H1 (cell line): ENCODE measurements around the gene GSTCD. TPM values are rescaled to one million over a fixed set of nuclear protein-coding genes. Genes with fewer than 3 reads are reported as not detected.

Experiments
- CTCF ChIA-PET: fragments of 300-600 bp; sonication (Branson Sonifier 250); formaldehyde crosslinking; loops from one replicate; lab custom pipeline; 2021; ENCODE audit not compliant: partially characterized antibody; lab: Charles Lee
- POLR2A ChIA-PET: fragments of 300-600 bp; sonication (Branson Sonifier 250); formaldehyde crosslinking; loops from one replicate; lab custom pipeline; 2021; ENCODE audit warnings: inconsistent platforms; ENCODE audit not compliant: partially characterized antibody; lab: Charles Lee
- DNase-seq, 2 experiments: peaks; one replicate each; pipeline versions ENCODE4 v3.0.0 to v3.0.0-alpha.2; 2010 to 2022; ENCODE audit warnings: low spot score in 2 of 2, low read depth in 1 of 2, mixed read lengths in 1 of 2
- FAIRE-seq: peaks from 2 replicates; lab custom pipeline; 2011; peaks lifted over from hg19 to GRCh38; lab: Jason Lieb, UNC
- H2AFZ ChIP-seq: 2 replicates; pipeline ENCODE4 v1.8.1; 2012; ENCODE audit warnings: low read length, inconsistent platforms
- H2AK5ac ChIP-seq: 2 replicates; pipeline ENCODE4 v1.6.1; 2013; ENCODE audit warnings: low read depth, low read length
- H2BK120ac ChIP-seq: replicated peaks from 2 replicates; pipeline ENCODE3; 2013; ENCODE audit warnings: low read depth, low read length, inconsistent platforms
- H2BK12ac ChIP-seq: 2 replicates; pipeline ENCODE4 v1.6.1; 2013; ENCODE audit warnings: low read depth, low read length
- H2BK15ac ChIP-seq: 2 replicates; pipeline ENCODE4 v1.6.1; 2013; ENCODE audit warnings: low read length
- H2BK20ac ChIP-seq: 2 replicates; pipeline ENCODE4 v1.6.1; 2013; ENCODE audit warnings: low read length
- H2BK5ac ChIP-seq: 2 replicates; pipeline ENCODE4 v1.6.1; 2013; ENCODE audit warnings: low read depth, low read length
- H3K14ac ChIP-seq: 2 replicates; pipeline ENCODE4 v1.6.1; 2013; ENCODE audit warnings: inconsistent platforms; ENCODE audit not compliant: insufficient read length
- H3K18ac ChIP-seq: 2 replicates; pipeline ENCODE4 v1.6.1; 2013; ENCODE audit warnings: low read length; ENCODE audit errors: extremely low read depth
- H3K23ac ChIP-seq: 2 replicates; pipeline ENCODE4 v1.6.1; 2013; ENCODE audit warnings: inconsistent platforms; ENCODE audit not compliant: insufficient read length
- H3K23me2 ChIP-seq: 2 replicates; pipeline ENCODE4 v1.6.1; 2013; ENCODE audit warnings: low read depth, low read length
- H3K27ac ChIP-seq: 2 replicates; pipeline ENCODE4 v1.6.1; 2011; ENCODE audit warnings: low read depth, low read length, inconsistent platforms
- H3K27me3 ChIP-seq, 4 experiments: replicated peaks in 1 of 4; 1 replicate in 1 of 4; 2 replicates in 3 of 4; pipeline versions ENCODE4 v1.6.1 to v1.8.1; 2011 to 2013; ENCODE audit warnings: low read length in 3 of 4, mild to moderate bottlenecking in 3 of 4, inconsistent platforms in 2 of 4, mixed read lengths in 2 of 4, moderate library complexity in 1 of 4; ENCODE audit not compliant: control insufficient read depth in 3 of 4, insufficient read depth in 3 of 4; ENCODE audit errors: extremely low read depth in 1 of 4
- H3K36me3 ChIP-seq, 4 experiments: 2 replicates each; pipeline versions ENCODE4 v1.6.1 to v1.8.1; 2011 to 2013; ENCODE audit warnings: mild to moderate bottlenecking in 4 of 4, low read length in 3 of 4, moderate library complexity in 2 of 4, control low read depth in 1 of 4, inconsistent platforms in 1 of 4; ENCODE audit not compliant: insufficient read depth in 4 of 4, control insufficient read depth in 2 of 4
- H3K4ac ChIP-seq: replicated peaks from 2 replicates; pipeline ENCODE3; 2013; ENCODE audit warnings: low read length, low read depth, mixed read lengths, inconsistent platforms; ENCODE audit not compliant: insufficient read length
- H3K4me1 ChIP-seq, 4 experiments: replicated peaks in 1 of 4; 1 replicate in 1 of 4; 2 replicates in 3 of 4; pipeline versions ENCODE4 v1.6.1 to v1.8.1; 2011 to 2013; ENCODE audit warnings: low read length in 3 of 4, inconsistent platforms in 2 of 4, mixed read lengths in 1 of 4; ENCODE audit not compliant: insufficient read depth in 4 of 4, control insufficient read depth in 3 of 4
- H3K4me2 ChIP-seq, 2 experiments: 2 replicates each; pipeline versions ENCODE4 v1.6.1 to v1.8.1; 2011 to 2013; ENCODE audit warnings: low read depth in 2 of 2, low read length in 2 of 2, control low read depth in 1 of 2, inconsistent platforms in 1 of 2, mild to moderate bottlenecking in 1 of 2; ENCODE audit not compliant: insufficient read depth in 1 of 2
- H3K4me3 ChIP-seq, 4 experiments: fragments of 200-600, 300-600 bp in 1 of 4; sonication (generic), shearing (Covaris generic), sonication (Bioruptor Twin) in 1 of 4; 2 replicates each; pipeline versions ENCODE4 v1.5.1 to v1.8.1; 2011 to 2016; ENCODE audit warnings: low read length in 4 of 4, low read depth in 3 of 4, control low read depth in 2 of 4, inconsistent platforms in 2 of 4, mild to moderate bottlenecking in 2 of 4, mixed read lengths in 1 of 4, moderate library complexity in 1 of 4; ENCODE audit not compliant: insufficient read depth in 2 of 4; ENCODE audit errors: extremely low read depth in 1 of 4
- H3K56ac ChIP-seq: replicated peaks from 2 replicates; pipeline ENCODE3; 2013; ENCODE audit warnings: low read depth, mild to moderate bottlenecking, mixed read lengths, low read length, inconsistent platforms; ENCODE audit not compliant: insufficient read length
- H3K79me1 ChIP-seq: 2 replicates; pipeline ENCODE4 v1.6.1; 2013; ENCODE audit warnings: low read depth, low read length, control low read depth
- H3K79me2 ChIP-seq, 2 experiments: 2 replicates each; pipeline versions ENCODE4 v1.6.1 to v1.8.1; 2012 to 2013; ENCODE audit warnings: low read length in 2 of 2, mild to moderate bottlenecking in 2 of 2, inconsistent platforms in 1 of 2; ENCODE audit not compliant: insufficient read depth in 2 of 2, control insufficient read depth in 1 of 2
- H3K9ac ChIP-seq, 4 experiments: replicated peaks in 1 of 4; 1 replicate in 1 of 4; 2 replicates in 3 of 4; pipeline versions ENCODE4 v1.6.1 to v1.8.1; 2011 to 2013; ENCODE audit warnings: low read depth in 3 of 4, low read length in 3 of 4, control low read depth in 2 of 4, mild to moderate bottlenecking in 2 of 4, moderate library complexity in 2 of 4, inconsistent platforms in 1 of 4; ENCODE audit errors: extremely low read depth in 1 of 4
- H3K9me3 ChIP-seq, 2 experiments: 2 replicates each; pipeline versions ENCODE4 v1.6.1 to v1.8.1; 2012 to 2013; ENCODE audit warnings: mild to moderate bottlenecking in 2 of 2, moderate library complexity in 2 of 2, control low read depth in 1 of 2, inconsistent platforms in 1 of 2, low read depth in 1 of 2, low read length in 1 of 2, mixed read lengths in 1 of 2; ENCODE audit not compliant: insufficient read depth in 2 of 2
- H4K20me1 ChIP-seq, 2 experiments: replicated peaks in 1 of 2; 2 replicates each; pipeline versions ENCODE3 to v1.8.1; 2011 to 2013; ENCODE audit warnings: inconsistent platforms in 2 of 2, low read length in 2 of 2, mild to moderate bottlenecking in 1 of 2; ENCODE audit not compliant: insufficient read depth in 2 of 2, control insufficient read depth in 1 of 2
- H4K5ac ChIP-seq: 2 replicates; pipeline ENCODE4 v1.6.1; 2013; ENCODE audit warnings: low read length, low read depth, mixed read lengths, inconsistent platforms; ENCODE audit not compliant: insufficient read length
- H4K8ac ChIP-seq: 2 replicates; pipeline ENCODE4 v1.8.0; 2013; ENCODE audit warnings: mild to moderate bottlenecking, moderate library complexity, low read length, inconsistent platforms; ENCODE audit not compliant: insufficient read depth; ENCODE audit errors: extremely low read depth
- H4K91ac ChIP-seq: replicated peaks from 2 replicates; pipeline ENCODE3; 2013; ENCODE audit warnings: low read length, mixed read lengths, inconsistent platforms; ENCODE audit not compliant: insufficient read length
- BACH1 ChIP-seq: IDR thresholded peaks from 2 replicates; pipeline ENCODE4 v1.6.1; 2012; ENCODE audit warnings: low read length, improper control_type of control experiment
- BCL11A ChIP-seq, 2 experiments: IDR thresholded peaks; one replicate each; pipeline ENCODE4 v1.6.1; 2011; ENCODE audit warnings: low read depth in 2 of 2, low read length in 2 of 2, mild to moderate bottlenecking in 2 of 2
- BRCA1 ChIP-seq: IDR thresholded peaks from 2 replicates; pipeline ENCODE4 v1.6.1; 2012; ENCODE audit warnings: low read depth, low read length, improper control_type of control experiment
- CHD2 ChIP-seq: IDR thresholded peaks from 2 replicates; pipeline ENCODE4 v1.6.1; 2012; ENCODE audit warnings: low read length, improper control_type of control experiment
- EGR1 ChIP-seq: IDR thresholded peaks from 2 replicates; pipeline ENCODE4 v1.6.1; 2011; ENCODE audit warnings: low read depth, low read length, borderline replicate concordance
- EZH2 ChIP-seq: fragments of 200-600 bp; sonication (generic); IDR thresholded peaks from 2 replicates; pipeline ENCODE4 v1.7.1; 2012; ENCODE audit warnings: low read depth, mild to moderate bottlenecking, moderate library complexity, low read length, inconsistent platforms; ENCODE audit not compliant: severe bottlenecking
- GTF2F1 ChIP-seq: IDR thresholded peaks from 2 replicates; pipeline ENCODE4 v1.6.1; 2012; ENCODE audit warnings: low read depth, low read length, improper control_type of control experiment, borderline replicate concordance
- JUN ChIP-seq: IDR thresholded peaks from 2 replicates; pipeline ENCODE4 v1.6.1; 2011; ENCODE audit warnings: low read depth, mild to moderate bottlenecking, improper control_type of control experiment, low read length
- NANOG ChIP-seq: IDR thresholded peaks from 2 replicates; pipeline ENCODE4 v1.6.1; 2011; ENCODE audit warnings: low read length, low read depth, mild to moderate bottlenecking, inconsistent platforms; ENCODE audit not compliant: insufficient read depth, poor library complexity, severe bottlenecking
- POLR2A ChIP-seq, 2 experiments: IDR thresholded peaks; 1 replicate in 1 of 2; 2 replicates in 1 of 2; pipeline ENCODE4 v1.6.1; 2011; ENCODE audit warnings: low read depth in 2 of 2, low read length in 2 of 2, mild to moderate bottlenecking in 2 of 2; ENCODE audit errors: control extremely low read depth in 1 of 2
- POU5F1 ChIP-seq: IDR thresholded peaks from 2 replicates; pipeline ENCODE4 v1.6.1; 2011; ENCODE audit warnings: low read depth, mild to moderate bottlenecking, low read length, moderate library complexity
- SIN3A ChIP-seq, 2 experiments: IDR thresholded peaks in 1 of 2; conservative IDR thresholded peaks in 1 of 2; 2 replicates each; pipeline ENCODE4 v1.6.1; 2011 to 2012; ENCODE audit warnings: low read length in 2 of 2, improper control_type of control experiment in 1 of 2, low read depth in 1 of 2, mild to moderate bottlenecking in 1 of 2
- SP2 ChIP-seq: IDR thresholded peaks from 2 replicates; pipeline ENCODE4 v1.6.1; 2012; ENCODE audit warnings: mild to moderate bottlenecking, low read length, inconsistent platforms
- TAF7 ChIP-seq: optimal IDR thresholded peaks from 2 replicates; pipeline ENCODE3; 2011; ENCODE audit warnings: low read depth, mild to moderate bottlenecking, inconsistent platforms, low read length, moderate library complexity, borderline replicate concordance
- WGBS, 2 experiments: shearing (Covaris generic) in 1 of 2; methylation state at CpG; one replicate each; pipeline versions ENCODE4 v1.1.6 to v1.1.7; 2013 to 2015; ENCODE audit warnings: low lambda C conversion rate in 2 of 2, mixed read lengths in 2 of 2, inconsistent platforms in 1 of 2, low coverage in 1 of 2, missing lambda C conversion rate in 1 of 2; ENCODE audit not compliant: insufficient replicate concordance in 2 of 2, insufficient coverage in 1 of 2, insufficient read length in 1 of 2; ENCODE audit errors: extremely low coverage in 1 of 2, missing lambda C conversion rate in 1 of 2; 5-methylcytosine and 5-hydroxymethylcytosine counted together
- polyA plus RNA-seq, 7 experiments: library from polyadenylated mRNA; depleted of rRNA in 3 of 7; stranded (reverse) in 5 of 7; unstranded in 2 of 7; fragments of >200 nt in 5 of 7; fragments of 200-250 nt in 2 of 7; gene quantifications; 1 replicate in 5 of 7; 2 replicates in 1 of 7; 4 replicates in 1 of 7; pipeline versions ENCODE4 v1.2.1 to v1.2.3, GENCODE V29; 2011 to 2013; ENCODE audit warnings: missing spikeins in 2 of 7, mixed read lengths in 2 of 7
- total RNA-seq: library from RNA; stranded (reverse); fragmentation: NEBNext Ultra II Directional; extraction: Animal tissue kit (Norgen Biotek cat#: 25700); gene quantifications from 2 replicates; pipeline ENCODE4 v1.2.1, GENCODE V29; 2021

Gene GSTCD
- total and polyA plus RNA-seq, 2 of the 8 experiments (the other 6 are each of a cell fraction or from before 2014, with no cell fraction given): 8.5 to 24.6 TPM

DNA sequence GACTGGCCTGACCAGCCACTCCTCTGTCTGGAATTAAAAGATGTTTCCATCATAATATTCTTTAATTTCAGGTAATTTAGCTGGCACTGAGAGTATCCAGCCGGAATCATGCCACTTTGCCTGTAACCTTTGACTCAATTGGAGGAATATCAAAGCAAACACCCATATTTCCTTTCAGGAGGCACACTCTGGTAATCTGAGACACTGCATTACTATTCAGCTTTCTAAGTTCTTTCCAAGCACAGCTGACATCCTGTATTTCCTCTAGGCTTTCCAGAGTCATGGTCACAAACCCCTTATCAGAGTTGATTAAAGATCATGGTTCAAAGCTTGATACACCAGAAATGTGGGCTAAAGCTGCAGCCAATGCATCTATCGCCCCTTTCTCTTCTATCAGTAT is 29.4 kb upstream of the GSTCD start:
- H3K18ac ChIP-seq: no peak overlapping the region
- H4K8ac ChIP-seq: no peak overlapping the region
- H3K27me3 ChIP-seq: no peaks in the 10 kb centered on the region
- no peak overlapping the region for H3K9ac ChIP-seq
- no peak overlapping the region for H2BK12ac ChIP-seq
- TF ChIP-seq POLR2A (IDR thresholded peaks at IDR 0.05; ENCODE audit: control extremely low read depth in 1 of 2, low read depth in 2 of 2, low read length in 2 of 2): no peak
- TF ChIP-seq CHD2: no peak
- no peak for TF ChIP-seq BRCA1
- no peak for TF ChIP-seq EZH2
- no peak for TF ChIP-seq SIN3A (conservative IDR thresholded peaks at IDR 0.05 in 1 of 2, IDR thresholded peaks at IDR 0.05 in 1 of 2; ENCODE audit: low read depth in 1 of 2, low read length in 2 of 2)
- no peak for TF ChIP-seq EGR1
- TF ChIP-seq JUN: no peak
- no peak for TF ChIP-seq TAF7
- no peak for TF ChIP-seq BCL11A (IDR thresholded peaks at IDR 0.05; ENCODE audit: low read depth in 2 of 2, low read length in 2 of 2)
- no peak for TF ChIP-seq SP2
- no peak for TF ChIP-seq BACH1
- TF ChIP-seq POU5F1: no peak
- TF ChIP-seq GTF2F1: no peak
- no peak for TF ChIP-seq NANOG
- H2AK5ac ChIP-seq: no peak overlapping the region
- H4K91ac ChIP-seq: no peak overlapping the region
- no peak overlapping the region for H2BK5ac ChIP-seq
- no peak overlapping the region for H3K56ac ChIP-seq
- no peak overlapping the region for H3K4me3 ChIP-seq
- FAIRE-seq (no peak), DNase-seq (no peak)
- WGBS, 2 experiments: 94% methylated on average over 2 of the region's 2 CpGs; no CpG with 5 or more reads in 1 of the 2 experiments
- no peak overlapping the region for H2BK15ac ChIP-seq
- no peak overlapping the region for H2BK120ac ChIP-seq
- no peak overlapping the region for H4K5ac ChIP-seq
- H3K14ac ChIP-seq: no peak overlapping the region
- H3K79me1 ChIP-seq: no peaks in the 10 kb centered on the region
- H2BK20ac ChIP-seq: no peak overlapping the region
- no peak overlapping the region for H3K23ac ChIP-seq
- no peaks in the 10 kb centered on the region for H3K23me2 ChIP-seq
- no peak overlapping the region for H3K4ac ChIP-seq
- H3K27ac ChIP-seq: no peak overlapping the region
- peaks cover 0 to 5% (median 4%) of the 10 kb centered on the region in 4 experiments; a peak in 3 of 8 replicates for H3K36me3 ChIP-seq
- H3K4me1 ChIP-seq: peaks cover 0 to 3% (median 0%) of the 10 kb centered on the region in 4 experiments; a peak in 1 of 7 replicates
- no peak overlapping the region for H2AFZ ChIP-seq
- no peaks in the 10 kb centered on the region for H3K9me3 ChIP-seq
- ChIA-PET CTCF (no interaction called here), POLR2A (interaction anchor here (0.8 kb wide), 1 partner anchor 11 kb away, joined by 3 read pairs; no protein-coding TSS in a partner anchor)
- peaks cover 0 to 2% of the 10 kb centered on the region in 2 experiments for H4K20me1 ChIP-seq
- no peaks in the 10 kb centered on the region for H3K79me2 ChIP-seq
- no peak overlapping the region for H3K4me2 ChIP-seq
